ENCODE measurements around the gene SUN2. TPM values are rescaled to one million over a fixed set of nuclear protein-coding genes. Genes with fewer than 3 reads are reported as not detected.

Gene SUN2
- total and polyA plus RNA-seq, 11 donors = 41.3 to 405 (median 125) TPM

GRCh38 chr22:38716826-38717225 lies 39.0 kb downstream of the SUN2 start:
- TF ChIP-seq CTCF (IDR thresholded peaks at IDR 0.05) = no peak
- TF ChIP-seq POLR2A (IDR thresholded peaks at IDR 0.05) = no peak
- ATAC-seq (no peak), DNase-seq (peak in 1 of 5 donors; percentile 14)
- no peak overlapping the region for H3K4me3 ChIP-seq
- peaks cover 0 to 43% (median 27%) of the 10 kb centered on the region in 12 donors for H3K4me1 ChIP-seq
- H3K36me3 ChIP-seq = peaks cover 0 to 70% (median 42%) of the 10 kb centered on the region in 9 donors
- intact Hi-C loops (cut with DNase I) = loop anchor here in 1 of 10 donors (5.0 kb wide), 1 partner anchor 35 kb away; no protein-coding TSS in a partner anchor
- H3K9me3 ChIP-seq = no peaks in the 10 kb centered on the region
- H3K27ac ChIP-seq = no peak overlapping the region
- 89 to 96% (median 91%) methylated on average over 6 to 9 of the region's 9 CpGs for WGBS, 4 donors
- H3K27me3 ChIP-seq = no peaks in the 10 kb centered on the region

GRCh38 chr22:38716271-38716670 lies 39.5 kb downstream of the SUN2 start:
- TF ChIP-seq CTCF (IDR thresholded peaks at IDR 0.05) (no peak), POLR2A (IDR thresholded peaks at IDR 0.05) (no peak)
- Histone ChIP-seq H3K4me1 (peaks cover 0 to 45% (median 27%) of the 10 kb centered on the region in 12 donors), H3K27me3 (no peaks in the 10 kb centered on the region), H3K36me3 (peaks cover 0 to 69% (median 37%) of the 10 kb centered on the region in 9 donors), H3K4me3 (no peak overlapping the region), H3K9me3 (no peaks in the 10 kb centered on the region), H3K27ac (no peak overlapping the region)
- DNase-seq (no peak), ATAC-seq (no peak)
- intact Hi-C loops (cut with DNase I) = loop anchor here in 1 of 10 donors (5.0 kb wide), 1 partner anchor 36 kb away; no protein-coding TSS in a partner anchor
- 96 to 100% (median 97%) methylated on average over 8 to 10 of the region's 10 CpGs for WGBS, 4 donors

GRCh38 chr22:38715852-38716251 lies 39.9 kb downstream of the SUN2 start:
- H3K27me3 ChIP-seq = no peaks in the 10 kb centered on the region
- TF ChIP-seq POLR2A (IDR thresholded peaks at IDR 0.05) = no peak
- no peak for ATAC-seq
- no peaks in the 10 kb centered on the region for H3K9me3 ChIP-seq
- peak in 2 of 5 donors; percentile 15 to 20 for DNase-seq
- intact Hi-C loops (cut with DNase I) = loop anchor here in 1 of 10 donors (5.0 kb wide), 1 partner anchor 36 kb away; no protein-coding TSS in a partner anchor
- H3K4me3 ChIP-seq = no peak overlapping the region
- H3K4me1 ChIP-seq = peaks cover 0 to 45% (median 27%) of the 10 kb centered on the region in 12 donors
- peaks cover 0 to 69% (median 35%) of the 10 kb centered on the region in 9 donors for H3K36me3 ChIP-seq
- H3K27ac ChIP-seq = no peak overlapping the region
- WGBS, 4 donors = 89 to 95% (median 93%) methylated on average over 15 of the region's 15 CpGs

- ATAC-seq (peak in 3 of 4 donors; percentile 27 to 41 (median 32)), DNase-seq (peak in 2 of 5 donors; percentile 26 to 33)
- intact Hi-C loops (cut with DNase I) = loop anchor here in 1 of 10 donors (5.0 kb wide), 1 partner anchor 37 kb away; no protein-coding TSS in a partner anchor
- no peak overlapping the region for H3K4me3 ChIP-seq
- no peak overlapping the region for H3K27ac ChIP-seq
- no peaks in the 10 kb centered on the region for H3K27me3 ChIP-seq
- H3K9me3 ChIP-seq = no peaks in the 10 kb centered on the region
- WGBS, 4 donors = 74 to 81% (median 77%) methylated on average over 7 to 9 of the region's 9 CpGs
- peaks cover 0 to 45% (median 27%) of the 10 kb centered on the region in 12 donors for H3K4me1 ChIP-seq
- TF ChIP-seq CTCF (IDR thresholded peaks at IDR 0.05) (no peak), POLR2A (IDR thresholded peaks at IDR 0.05) (no peak)
- H3K36me3 ChIP-seq = peaks cover 0 to 68% (median 35%) of the 10 kb centered on the region in 9 donors
These were observed 40.5 kb downstream of the SUN2 start for GRCh38 chr22:38715176-38715764.
